Measurements from ENCODE around the gene PLEKHF1. TPM values are rescaled to one million over a fixed set of nuclear protein-coding genes. Genes with fewer than 3 reads are reported as not detected.
"Not testable (repeated sequence)": the region's sequence is repeated elsewhere in the genome, so short reads cannot be mapped to it uniquely, and the experiment has no call there.

Gene PLEKHF1
- total RNA-seq (2014; rRNA removed; shearing (Covaris generic)) = 12.6 and 13.9 TPM in 2 replicates
- polyA plus RNA-seq (2015; cell fraction: cytosol; rRNA removed) = 27.3 and 27.5 TPM in 2 replicates
- polyA plus RNA-seq (2015; cell fraction: nucleus; rRNA removed) = 17.7 and 28.5 TPM in 2 replicates

GRCh38 chr19:29665215-29665825, at the start of gene PLEKHF1:
Gene PLEKHF1, plus strand, starts transcription at chr19:29665461. Its CDS starts 8,379 bp downstream, at chr19:29673840.
- in situ Hi-C loops (cut with HindIII; ENCODE audit: low pct_unique_long_range_greater_than_20kb, low sequenced_read_pairs) = no loop called here
- peak; percentile 75 for DNase-seq (ENCODE audit: low read depth, low spot score)

GRCh38 chr19:29615891-29616425, 49.3 kb upstream of the PLEKHF1 start:
- no peak for DNase-seq (ENCODE audit: low read depth, low spot score)
- in situ Hi-C loops (cut with HindIII; ENCODE audit: low pct_unique_long_range_greater_than_20kb, low sequenced_read_pairs) = no loop called here

- no peak for DNase-seq (ENCODE audit: low read depth, low spot score)
- in situ Hi-C loops (cut with HindIII; ENCODE audit: low pct_unique_long_range_greater_than_20kb, low sequenced_read_pairs) = no loop called here
These were observed 48.7 kb upstream of the PLEKHF1 start for GRCh38 chr19:29616541-29616940.

- in situ Hi-C loops (cut with HindIII; ENCODE audit: low pct_unique_long_range_greater_than_20kb, low sequenced_read_pairs) = no loop called here
- DNase-seq (ENCODE audit: low read depth, low spot score) = no peak
These were observed 47.6 kb upstream of the PLEKHF1 start for GRCh38 chr19:29617366-29618266.

- in situ Hi-C loops (cut with HindIII; ENCODE audit: low pct_unique_long_range_greater_than_20kb, low sequenced_read_pairs) = no loop called here
- no peak for DNase-seq (ENCODE audit: low read depth, low spot score)
These were observed 46.8 kb upstream of the PLEKHF1 start for GRCh38 chr19:29618434-29618833.

- DNase-seq (ENCODE audit: low read depth, low spot score) = no peak
- in situ Hi-C loops (cut with HindIII; ENCODE audit: low pct_unique_long_range_greater_than_20kb, low sequenced_read_pairs) = no loop called here
These were observed 46.4 kb upstream of the PLEKHF1 start for GRCh38 chr19:29618871-29619270.

GRCh38 chr19:29620931-29621351, 44.3 kb upstream of the PLEKHF1 start:
- in situ Hi-C loops (cut with HindIII; ENCODE audit: low pct_unique_long_range_greater_than_20kb, low sequenced_read_pairs) = no loop called here
- no peak for DNase-seq (ENCODE audit: low read depth, low spot score)

DNA sequence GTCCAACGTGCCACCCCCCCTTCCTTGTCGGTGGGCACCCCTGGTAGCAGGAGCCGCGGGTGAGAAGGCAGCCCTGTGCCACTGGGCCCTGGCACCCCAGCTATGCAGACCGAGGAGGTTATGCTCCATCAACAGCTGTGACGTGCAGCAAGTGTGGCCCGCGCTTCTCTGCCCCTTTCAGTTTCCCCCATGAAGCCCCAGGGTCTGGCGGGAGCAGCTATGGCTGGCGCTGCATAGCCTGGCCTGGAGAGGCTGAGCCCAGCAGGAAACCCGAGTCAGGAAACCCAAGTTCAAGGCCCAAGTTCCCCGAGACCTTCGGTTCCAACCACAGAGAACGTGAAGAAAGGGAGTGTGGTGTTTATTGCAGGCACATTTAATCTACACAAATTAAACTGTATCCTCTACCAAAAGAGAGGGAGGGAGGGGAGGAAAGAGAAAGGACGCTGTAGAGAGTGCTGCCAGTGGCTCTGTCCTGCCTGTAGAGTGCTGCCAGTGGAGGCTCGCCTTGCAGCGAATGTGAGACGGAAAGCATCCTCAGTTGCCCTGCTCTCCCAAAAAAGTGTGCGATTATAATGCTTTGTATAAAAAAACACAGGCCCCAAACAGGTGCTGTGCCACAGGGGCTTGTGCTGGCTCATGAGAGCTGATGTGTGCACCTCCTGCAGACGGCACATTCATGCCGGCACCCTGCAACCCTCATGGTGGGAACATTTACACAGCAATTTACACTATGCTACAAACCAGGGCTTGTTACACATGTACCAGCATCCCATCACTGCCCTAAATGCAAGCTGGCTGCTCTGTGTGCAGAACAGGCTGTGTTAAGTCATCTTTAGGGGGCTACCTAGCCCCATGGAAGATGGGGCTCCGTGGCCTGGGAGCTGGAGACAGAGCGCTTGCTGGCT, 42.8 kb upstream of the PLEKHF1 start:
- no peak for DNase-seq (ENCODE audit: low read depth, low spot score)
- in situ Hi-C loops (cut with HindIII; ENCODE audit: low pct_unique_long_range_greater_than_20kb, low sequenced_read_pairs) = no loop called here

GRCh38 chr19:29623726-29624488, 41.4 kb upstream of the PLEKHF1 start:
- DNase-seq (ENCODE audit: low read depth, low spot score) = no peak
- in situ Hi-C loops (cut with HindIII; ENCODE audit: low pct_unique_long_range_greater_than_20kb, low sequenced_read_pairs) = no loop called here

DNA sequence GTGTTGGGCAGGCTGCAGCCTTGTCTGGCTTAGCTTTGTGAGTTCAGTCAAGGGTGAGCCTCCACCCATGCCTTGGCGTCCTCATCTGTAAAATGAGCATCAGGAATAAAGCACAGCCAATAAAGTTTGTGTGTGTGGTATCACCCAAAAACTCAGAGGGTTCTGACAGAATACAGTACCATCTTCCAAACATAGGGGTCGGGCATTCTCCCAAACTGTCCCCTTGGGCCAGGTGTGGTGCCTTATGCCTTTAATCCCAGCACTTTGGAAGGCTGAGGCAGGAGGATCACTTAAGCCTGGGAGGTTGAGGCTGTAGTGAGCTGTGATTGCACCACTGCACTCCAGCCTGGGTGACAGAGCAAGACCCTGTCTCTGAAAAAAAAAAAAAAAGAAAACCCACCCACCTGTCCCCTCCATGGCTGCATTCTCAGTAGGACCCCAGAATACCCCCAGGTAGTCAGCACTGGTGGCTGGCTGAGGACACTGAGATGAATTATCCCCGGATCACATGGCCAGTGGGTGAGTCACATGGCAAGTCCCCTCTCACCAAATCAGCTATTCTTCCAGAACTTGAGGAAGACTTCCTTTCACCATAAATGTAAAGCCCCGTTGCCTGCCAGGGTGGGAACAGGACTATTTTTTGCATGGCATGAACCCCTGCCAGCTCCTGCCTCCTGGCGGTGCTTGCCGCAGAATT, 40.6 kb upstream of the PLEKHF1 start:
- DNase-seq (ENCODE audit: low read depth, low spot score) = peak; percentile 27

GRCh38 chr19:29625186-29625651, 40.0 kb upstream of the PLEKHF1 start:
- no peak for DNase-seq (ENCODE audit: low read depth, low spot score)
- in situ Hi-C loops (cut with HindIII; ENCODE audit: low pct_unique_long_range_greater_than_20kb, low sequenced_read_pairs) = no loop called here

More for the DNA sequence above, 40.6 kb upstream of the PLEKHF1 start:
- in situ Hi-C loops (cut with HindIII; ENCODE audit: low pct_unique_long_range_greater_than_20kb, low sequenced_read_pairs) = no loop called here

DNA sequence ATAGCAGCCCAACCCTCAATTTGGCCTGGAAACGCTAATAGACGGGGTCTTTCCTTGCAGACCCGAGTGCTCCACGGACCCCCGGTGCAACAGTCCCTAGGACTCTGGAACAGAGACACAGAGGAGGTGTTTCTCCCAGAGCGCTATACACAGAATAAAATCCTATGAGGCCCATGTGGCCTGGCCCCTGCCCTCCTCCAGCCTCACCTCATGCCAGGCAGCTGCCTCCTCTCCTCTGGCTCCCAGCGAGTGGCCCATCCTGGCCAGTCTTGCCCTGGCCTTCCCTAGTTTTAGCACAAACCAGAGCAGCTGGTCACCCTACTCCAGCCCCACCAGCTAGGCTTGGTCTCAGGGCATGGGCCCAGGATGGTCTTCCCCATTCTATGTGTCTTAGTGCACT, 38.9 kb upstream of the PLEKHF1 start:
- in situ Hi-C loops (cut with HindIII; ENCODE audit: low pct_unique_long_range_greater_than_20kb, low sequenced_read_pairs) = no loop called here
- DNase-seq (ENCODE audit: low read depth, low spot score) = no peak

GRCh38 chr19:29626832-29627231, 38.4 kb upstream of the PLEKHF1 start:
- in situ Hi-C loops (cut with HindIII; ENCODE audit: low pct_unique_long_range_greater_than_20kb, low sequenced_read_pairs); DNase-seq (ENCODE audit: low read depth, low spot score): not testable (repeated sequence)

GRCh38 chr19:29628661-29629385, 36.4 kb upstream of the PLEKHF1 start:
- in situ Hi-C loops (cut with HindIII; ENCODE audit: low pct_unique_long_range_greater_than_20kb, low sequenced_read_pairs) = no loop called here
- DNase-seq (ENCODE audit: low read depth, low spot score) = no peak

DNA sequence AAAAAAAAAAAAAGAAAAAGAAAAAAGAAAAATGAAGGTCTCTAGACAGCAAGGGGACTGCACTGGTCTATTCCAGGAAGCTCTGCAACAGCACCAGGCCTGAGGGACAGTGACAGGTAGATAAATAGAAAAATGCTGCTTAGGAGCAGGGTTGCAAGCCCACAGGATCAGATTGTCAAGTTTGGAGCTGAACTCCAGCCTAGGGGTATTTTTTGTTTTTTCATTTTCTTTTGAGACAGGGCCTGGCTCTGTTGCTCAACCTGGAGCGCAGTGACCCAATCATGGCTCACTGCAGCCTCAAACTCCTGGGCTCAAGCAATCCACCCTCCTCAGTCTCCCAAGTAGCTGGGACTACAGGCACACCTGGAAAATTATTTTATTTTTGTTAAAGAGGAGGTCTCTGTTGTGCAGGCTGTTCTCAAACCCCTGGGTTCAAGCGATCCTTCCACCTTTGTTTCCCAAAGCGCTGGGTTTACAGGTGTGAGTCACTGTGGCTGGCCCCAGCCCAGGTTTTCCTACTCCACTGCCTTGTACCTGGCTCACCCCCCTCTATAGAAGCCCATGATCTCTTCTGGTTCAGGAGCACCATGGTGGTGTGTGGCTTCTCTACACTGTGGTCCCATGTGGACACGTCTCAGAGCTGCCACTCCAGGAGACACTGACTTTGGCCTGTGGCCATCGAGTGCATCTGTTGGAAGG, 35.3 kb upstream of the PLEKHF1 start:
- DNase-seq (ENCODE audit: low read depth, low spot score) = no peak
- in situ Hi-C loops (cut with HindIII; ENCODE audit: low pct_unique_long_range_greater_than_20kb, low sequenced_read_pairs) = no loop called here

Measured in SK-MEL-5 (cell line).